Kidney tubule cell (primary cell): ENCODE measurements around the gene CFAP57.
"Not testable (repeated sequence)": the region's sequence is repeated elsewhere in the genome, so short reads cannot be mapped to it uniquely, and the experiment has no call there.

ENCODE experiments used
- DNase-seq: peaks from one replicate; pipeline ENCODE4 v3.0.0-alpha.2; 2018; ENCODE audit warnings: low spot score

CFAP57 gene

GRCh38 chr1:43174873-43175272 is 2.7 kb downstream of the CFAP57 start:
- DNase-seq, result no peak

- DNase-seq, result no peak
These were observed 5.6 kb downstream of the CFAP57 start for GRCh38 chr1:43177691-43178090.

- no peak for DNase-seq
These were observed 12.3 kb downstream of the CFAP57 start for GRCh38 chr1:43184388-43184787.

- DNase-seq, result no peak
These were observed 12.9 kb downstream of the CFAP57 start for GRCh38 chr1:43184995-43185394.

GRCh38 chr1:43188106-43188505 is 16.0 kb downstream of the CFAP57 start:
- DNase-seq, result no peak

GRCh38 chr1:43194509-43194908 is 22.4 kb downstream of the CFAP57 start:
- DNase-seq, result no peak

- no peak for DNase-seq
These were observed 25.4 kb downstream of the CFAP57 start for GRCh38 chr1:43197343-43198127.

GRCh38 chr1:43199093-43199726 is 27.1 kb downstream of the CFAP57 start:
- DNase-seq, result peak; percentile 44

GRCh38 chr1:43203859-43204258 is 31.7 kb downstream of the CFAP57 start:
- DNase-seq, result no peak

- DNase-seq, result no peak
These were observed 32.3 kb downstream of the CFAP57 start for GRCh38 chr1:43204394-43204793.

- peak; percentile 30 for DNase-seq
These were observed 33.5 kb downstream of the CFAP57 start for GRCh38 chr1:43205671-43206070.

- peak; percentile 95 for DNase-seq
These were observed 34.6 kb downstream of the CFAP57 start for GRCh38 chr1:43206600-43207228.

- no peak for DNase-seq
These were observed 35.2 kb downstream of the CFAP57 start for GRCh38 chr1:43207229-43207853.

GRCh38 chr1:43208277-43208676 is 36.1 kb downstream of the CFAP57 start:
- DNase-seq, result not testable (repeated sequence)

- no peak for DNase-seq
These were observed 42.6 kb downstream of the CFAP57 start for GRCh38 chr1:43214501-43215444.

GRCh38 chr1:43217747-43218146 is 45.6 kb downstream of the CFAP57 start:
- DNase-seq, result no peak

GRCh38 chr1:43220905-43221778 is 49.0 kb downstream of the CFAP57 start:
- no peak for DNase-seq

- DNase-seq, result no peak
These were observed 49.7 kb downstream of the CFAP57 start for GRCh38 chr1:43221797-43222196.

GRCh38 chr1:43222879-43223278 is 50.7 kb downstream of the CFAP57 start:
- no peak for DNase-seq

- peak; percentile 31 for DNase-seq
These were observed 53.0 kb downstream of the CFAP57 start for GRCh38 chr1:43225168-43225567.
